GM19467 (cell line): ENCODE measurements around the gene TRAF4.
"Not testable (repeated sequence)": the region's sequence is repeated elsewhere in the genome, so short reads cannot be mapped to it uniquely, and the experiment has no call there.

Source experiments
- ATAC-seq: cut with Tn5 transposase; IDR thresholded peaks from one replicate; pipeline ENCODE4 v1.9.1; 2021; ENCODE audit warnings: mild to moderate bottlenecking, moderate library complexity; ENCODE audit not compliant: unreplicated experiment

TRAF4 gene

GRCh38 chr17:28728364-28729200, 15.2 kb upstream of the TRAF4 start, which contains the start of gene NEK8:
TSS of gene NEK8 (plus strand) at chr17:28728788. CDS start at chr17:28728814, 26 bp downstream.
- ATAC-seq = peak; percentile 32

- ATAC-seq = no peak
Observed at GRCh38 chr17:28729950-28730330, 13.9 kb upstream of the TRAF4 start.

DNA sequence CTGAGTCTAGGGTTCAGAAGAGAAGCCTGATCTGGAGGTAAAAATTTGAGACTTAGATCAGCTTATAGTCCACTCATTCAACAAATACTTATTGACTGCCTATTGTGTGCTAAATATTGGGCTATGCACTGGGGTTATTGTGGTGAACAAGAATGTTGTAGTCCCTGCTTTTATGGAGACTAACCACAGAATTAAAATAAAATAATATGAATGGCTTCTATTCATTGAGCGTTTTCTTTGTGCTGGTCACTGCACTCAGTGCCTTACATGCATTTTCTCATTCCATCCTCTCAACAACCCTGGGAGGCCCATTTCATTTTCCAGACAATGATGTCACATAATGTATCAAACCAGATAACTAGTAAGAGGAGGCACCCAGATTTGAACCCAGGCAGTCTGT, 10.5 kb upstream of the TRAF4 start:
- no peak for ATAC-seq

GRCh38 chr17:28734712-28735241, 9.0 kb upstream of the TRAF4 start:
- no peak for ATAC-seq

GRCh38 chr17:28735242-28735722, 8.5 kb upstream of the TRAF4 start:
- ATAC-seq = no peak

GRCh38 chr17:28735913-28736769, 7.7 kb upstream of the TRAF4 start:
- ATAC-seq = not testable (repeated sequence)

GRCh38 chr17:28737316-28737715, 6.5 kb upstream of the TRAF4 start:
- no peak for ATAC-seq

DNA sequence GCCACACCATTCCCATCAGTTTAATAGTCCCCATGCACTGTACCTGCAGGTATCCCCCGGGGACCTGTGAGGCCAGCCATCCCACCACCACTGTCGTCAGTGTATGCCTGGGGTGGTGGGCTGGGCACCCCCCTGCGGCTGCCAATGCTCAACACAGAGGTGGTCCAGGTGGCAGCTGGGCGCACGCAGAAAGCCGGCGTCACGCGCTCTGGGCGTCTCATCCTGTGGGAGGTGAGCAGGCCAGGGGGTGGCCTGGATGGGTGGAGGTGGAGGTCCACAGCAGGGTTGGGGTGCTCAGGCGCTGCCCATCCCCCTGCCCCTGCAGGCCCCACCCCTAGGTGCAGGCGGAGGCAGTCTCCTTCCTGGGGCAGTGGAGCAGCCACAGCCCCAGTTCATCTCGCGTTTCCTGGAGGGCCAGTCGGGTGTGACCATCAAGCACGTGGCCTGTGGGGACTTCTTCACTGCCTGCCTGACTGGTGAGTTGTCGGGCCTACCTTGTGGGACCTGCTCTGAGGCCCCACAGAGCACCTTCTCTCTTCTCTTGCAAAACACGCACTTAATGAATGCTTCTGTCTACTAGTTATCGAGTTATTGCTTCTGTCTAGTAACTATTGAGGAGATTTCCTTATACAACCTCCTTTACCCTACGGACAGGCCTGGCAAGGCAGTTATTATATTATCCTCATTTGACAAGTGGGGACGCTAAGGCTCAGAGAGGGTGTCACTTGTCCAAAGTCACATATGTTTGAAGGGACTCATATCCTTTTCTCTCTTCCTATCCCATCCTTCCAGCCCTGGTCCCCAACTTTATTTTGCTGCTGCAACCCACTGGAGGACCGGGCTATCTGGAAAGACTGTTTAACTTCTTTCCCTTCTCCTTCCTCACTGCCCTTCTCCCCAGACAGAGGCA, 5.8 kb upstream of the TRAF4 start:
- ATAC-seq = peak; percentile 57

DNA sequence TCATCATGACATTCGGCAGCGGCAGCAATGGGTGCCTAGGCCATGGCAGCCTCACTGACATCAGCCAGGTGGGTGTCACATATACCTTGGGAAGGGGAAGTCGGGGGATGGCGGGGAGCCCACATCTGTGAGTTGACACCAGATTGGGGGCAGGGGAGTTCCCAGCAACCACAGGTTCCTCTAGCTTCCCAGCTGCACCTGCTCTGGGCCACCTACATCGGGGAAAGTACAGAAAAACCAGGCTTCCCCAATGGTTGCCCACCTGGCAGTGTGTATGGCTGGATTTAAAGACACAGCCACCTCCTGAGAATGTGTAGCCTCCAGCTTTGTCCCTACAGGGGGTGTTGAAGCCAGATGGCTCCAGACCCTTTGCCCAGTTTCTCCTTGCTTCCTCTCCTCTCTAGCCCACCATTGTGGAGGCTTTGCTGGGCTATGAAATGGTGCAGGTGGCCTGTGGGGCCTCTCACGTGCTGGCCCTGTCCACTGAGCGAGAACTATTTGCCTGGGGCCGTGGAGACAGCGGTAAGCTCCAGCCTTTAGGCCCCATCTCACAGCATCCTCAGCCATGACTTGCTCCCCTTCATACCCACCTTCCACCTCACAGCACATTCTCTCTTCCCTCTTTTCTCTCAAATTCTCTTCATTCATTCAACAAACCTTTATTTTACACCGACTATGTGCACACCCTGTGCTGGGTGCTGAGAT, 5.0 kb upstream of the TRAF4 start:
- no peak for ATAC-seq

- ATAC-seq = no peak
Observed at GRCh38 chr17:28740406-28741357, 3.1 kb upstream of the TRAF4 start.

- ATAC-seq = no peak
Observed at GRCh38 chr17:28741358-28742349, 2.2 kb upstream of the TRAF4 start.

GRCh38 chr17:28744104-28744971, 527 bp downstream of the TRAF4 start:
- peak; percentile 16 for ATAC-seq

GRCh38 chr17:28744972-28745785, 1.4 kb downstream of the TRAF4 start:
- ATAC-seq = no peak

GRCh38 chr17:28745786-28746411, 2.1 kb downstream of the TRAF4 start:
- ATAC-seq = no peak

- no peak for ATAC-seq
Observed at GRCh38 chr17:28746611-28747050, 2.8 kb downstream of the TRAF4 start.
